GM12873 (cell line): ENCODE results near the gene TOMM70.

ENCODE experiments used
- TF ChIP-seq, protein P1 (sequence below): IDR thresholded peaks from 2 replicates; pipeline ENCODE4 v1.5.1; 2012; ENCODE audit warnings: low read depth, mild to moderate bottlenecking, moderate library complexity, low read length, control low read depth; ENCODE audit not compliant: insufficient read depth; ENCODE audit errors: missing control alignments

Gene TOMM70

DNA sequence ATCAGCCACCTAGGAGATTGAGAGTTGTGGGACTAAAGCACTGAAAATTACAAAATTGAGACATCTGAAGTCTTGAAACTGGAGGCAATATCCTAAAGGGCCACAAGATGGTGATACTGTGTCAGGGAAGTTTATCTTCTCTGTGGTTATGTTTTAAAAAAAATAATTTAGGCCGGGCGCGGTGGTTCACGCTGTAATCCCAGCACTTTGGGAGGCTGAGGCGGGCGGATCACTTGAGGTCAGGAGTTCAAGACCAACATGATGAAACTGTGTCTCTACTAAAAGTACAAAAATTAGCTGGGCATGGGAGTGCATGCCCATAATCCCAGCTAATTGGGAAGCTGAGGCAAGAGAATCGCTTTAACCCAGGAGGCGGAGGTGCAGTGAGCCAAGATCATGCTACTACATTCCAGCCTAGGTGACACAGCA, 84.2 kb downstream of the TOMM70 start:
- TF ChIP-seq, protein P1, sequence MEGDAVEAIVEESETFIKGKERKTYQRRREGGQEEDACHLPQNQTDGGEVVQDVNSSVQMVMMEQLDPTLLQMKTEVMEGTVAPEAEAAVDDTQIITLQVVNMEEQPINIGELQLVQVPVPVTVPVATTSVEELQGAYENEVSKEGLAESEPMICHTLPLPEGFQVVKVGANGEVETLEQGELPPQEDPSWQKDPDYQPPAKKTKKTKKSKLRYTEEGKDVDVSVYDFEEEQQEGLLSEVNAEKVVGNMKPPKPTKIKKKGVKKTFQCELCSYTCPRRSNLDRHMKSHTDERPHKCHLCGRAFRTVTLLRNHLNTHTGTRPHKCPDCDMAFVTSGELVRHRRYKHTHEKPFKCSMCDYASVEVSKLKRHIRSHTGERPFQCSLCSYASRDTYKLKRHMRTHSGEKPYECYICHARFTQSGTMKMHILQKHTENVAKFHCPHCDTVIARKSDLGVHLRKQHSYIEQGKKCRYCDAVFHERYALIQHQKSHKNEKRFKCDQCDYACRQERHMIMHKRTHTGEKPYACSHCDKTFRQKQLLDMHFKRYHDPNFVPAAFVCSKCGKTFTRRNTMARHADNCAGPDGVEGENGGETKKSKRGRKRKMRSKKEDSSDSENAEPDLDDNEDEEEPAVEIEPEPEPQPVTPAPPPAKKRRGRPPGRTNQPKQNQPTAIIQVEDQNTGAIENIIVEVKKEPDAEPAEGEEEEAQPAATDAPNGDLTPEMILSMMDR = peak; percentile 60
